K562 (cell line): ENCODE measurements around the gene TRIM38. TPM values are rescaled to one million over a fixed set of nuclear protein-coding genes. Genes with fewer than 3 reads are reported as not detected.

ENCODE experiments used
- EHMT2 ChIP-seq: fragments of 450-650 bp; IDR thresholded peaks from 2 replicates; pipeline ENCODE4 v1.6.1; 2018; ENCODE audit warnings: antibody characterized with exemption
- ESRRB ChIP-seq: fragments of 250-450 bp; sonication (Bioruptor Pico); IDR thresholded peaks from 2 replicates; pipeline ENCODE4 v1.5.0; 2020; ENCODE audit warnings: mild to moderate bottlenecking, moderate library complexity, borderline replicate concordance
- HOXB6 ChIP-seq: fragments of 250-450 bp; sonication (Bioruptor Pico); IDR thresholded peaks from 2 replicates; pipeline ENCODE4 v1.5.1; 2022; ENCODE audit warnings: mild to moderate bottlenecking, borderline replicate concordance
- MITF ChIP-seq: IDR thresholded peaks from 2 replicates; pipeline ENCODE4 v1.6.1; 2014; ENCODE audit warnings: antibody characterized with exemption
- NCOA6 ChIP-seq: fragments of 450-650 bp; IDR thresholded peaks from 2 replicates; pipeline ENCODE4 v1.6.1; 2017; ENCODE audit warnings: mild to moderate bottlenecking
- PCBP2 ChIP-seq: fragments of 200-400 bp; formaldehyde crosslinking; IDR thresholded peaks from 2 replicates; pipeline ENCODE4 v1.6.1; 2018; ENCODE audit warnings: low read length, low read depth, mild to moderate bottlenecking, moderate library complexity; ENCODE audit not compliant: poor library complexity, severe bottlenecking
- POLR3G ChIP-seq: IDR thresholded peaks from 2 replicates; pipeline ENCODE4 v1.6.1; 2011; ENCODE audit not compliant: insufficient read length, insufficient replicate concordance; ENCODE audit errors: extremely low read depth
- PPARD ChIP-seq: fragments of 250-450 bp; sonication (Bioruptor Pico); IDR thresholded peaks from 2 replicates; pipeline ENCODE4 v1.8.0; 2022; ENCODE audit warnings: inconsistent platforms, mild to moderate bottlenecking, moderate library complexity
- PRDM10 ChIP-seq: fragments of 450-650 bp; IDR thresholded peaks from 2 replicates; pipeline ENCODE4 v1.6.1; 2018; ENCODE audit not compliant: partially characterized antibody
- SIN3B ChIP-seq: fragments of 450-650 bp; IDR thresholded peaks from 2 replicates; pipeline ENCODE4 v1.6.1; 2017; ENCODE audit warnings: low read depth, mild to moderate bottlenecking, moderate library complexity
- TBP ChIP-seq: optimal IDR thresholded peaks from 2 replicates; pipeline ENCODE3; 2011; ENCODE audit warnings: low read depth, low read length, improper control_type of control experiment
- USF1 ChIP-seq: sonication (generic); formaldehyde crosslinking; IDR thresholded peaks from 2 replicates; pipeline ENCODE4 v1.9.0; 2022; ENCODE audit warnings: mild to moderate bottlenecking, missing genetic modification reagents
- ZBTB7A ChIP-seq: IDR thresholded peaks from 2 replicates; pipeline ENCODE4 v1.6.1; 2011; ENCODE audit warnings: low read depth, mild to moderate bottlenecking, low read length, moderate library complexity, borderline replicate concordance; ENCODE audit not compliant: control insufficient read depth
- ZNF175 ChIP-seq: fragments of 200-800 bp; sonication (Bioruptor generic); IDR thresholded peaks from 2 replicates; pipeline ENCODE4 v1.6.1; 2016; ENCODE audit warnings: low read depth, mild to moderate bottlenecking, missing genetic modification characterization, missing compliant biosample characterization
- polyA plus RNA-seq, 8 experiments: library from polyadenylated mRNA; depleted of rRNA in 4 of 8; stranded (reverse) in 5 of 8; unstranded in 3 of 8; fragments of >200 nt; fragmentation: Nextera tagmentation in 2 of 8; fragmentation: Illumina TruSeq in 1 of 8; extraction: Ambion mirVana in 2 of 8; extraction: Trizol in 1 of 8; gene quantifications; 2 replicates each; pipeline versions ENCODE4 v1.2.1 to v1.2.3, GENCODE V29; 2011 to 2014; ENCODE audit warnings: inconsistent platforms in 1 of 8, missing spikeins in 1 of 8
- total RNA-seq, 7 experiments: library from RNA; depleted of rRNA in 6 of 7; stranded (reverse); fragments of >200 nt in 6 of 7; fragmentation: Illumina TruSeq in 2 of 7; extraction: Trizol in 2 of 7; gene quantifications; 2 replicates each; pipeline versions ENCODE4 v1.2.1 to v1.2.3, GENCODE V29; 2011 to 2021; ENCODE audit warnings: low replicate concordance in 1 of 7
- TF ChIP-seq, protein P1 (sequence below): fragments of 450-650 bp; formaldehyde crosslinking; IDR thresholded peaks from 2 replicates; pipeline ENCODE4 v1.4.0; 2020; ENCODE audit warnings: mild to moderate bottlenecking
- TF ChIP-seq, protein P2 (sequence below): fragments of 250-450 bp; sonication (Bioruptor Pico); IDR thresholded peaks from 2 replicates; pipeline ENCODE4 v1.4.0; 2020; ENCODE audit warnings: mild to moderate bottlenecking
- TF ChIP-seq, protein P3 (sequence below): fragments of 450-650 bp; conservative IDR thresholded peaks from 2 replicates; pipeline ENCODE4 v1.6.1; 2016; ENCODE audit warnings: missing genetic modification characterization, low read depth, mild to moderate bottlenecking, control low read depth, missing compliant biosample characterization

Gene TRIM38
- total and polyA plus RNA-seq, 9 of the 15 experiments (the other 6 are each of a cell fraction or from before 2014, with no cell fraction given): 1.7 to 6.7 (median 6.3) TPM

DNA sequence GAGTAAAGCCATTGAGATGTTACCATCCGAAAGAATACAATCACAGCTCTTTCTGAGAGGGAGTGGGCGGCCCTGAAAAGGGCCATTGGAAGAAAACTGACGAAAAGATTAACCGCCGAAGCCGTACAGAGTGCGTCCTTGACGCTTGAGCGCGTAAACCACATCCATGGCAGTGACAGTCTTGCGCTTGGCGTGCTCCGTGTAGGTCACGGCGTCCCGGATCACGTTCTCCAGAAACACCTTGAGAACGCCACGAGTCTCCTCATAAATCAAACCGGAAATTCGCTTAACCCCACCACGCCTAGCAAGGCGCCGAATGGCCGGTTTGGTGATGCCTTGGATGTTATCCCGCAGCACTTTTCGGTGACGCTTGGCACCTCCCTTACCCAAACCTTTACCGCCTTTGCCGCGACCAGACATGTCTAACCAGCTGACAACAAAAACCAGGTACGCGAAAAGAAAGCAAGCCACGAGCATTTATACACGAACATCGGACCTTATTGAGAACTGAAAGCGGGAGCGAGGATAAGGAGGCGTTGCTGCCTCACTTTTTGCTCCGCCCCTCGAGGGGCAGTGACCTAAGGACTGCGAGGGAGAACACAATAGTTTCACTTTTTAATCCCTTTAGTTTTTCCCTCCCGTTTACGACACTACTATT is 64.4 kb downstream of the TRIM38 start (continued):
- TF ChIP-seq, protein P1, sequence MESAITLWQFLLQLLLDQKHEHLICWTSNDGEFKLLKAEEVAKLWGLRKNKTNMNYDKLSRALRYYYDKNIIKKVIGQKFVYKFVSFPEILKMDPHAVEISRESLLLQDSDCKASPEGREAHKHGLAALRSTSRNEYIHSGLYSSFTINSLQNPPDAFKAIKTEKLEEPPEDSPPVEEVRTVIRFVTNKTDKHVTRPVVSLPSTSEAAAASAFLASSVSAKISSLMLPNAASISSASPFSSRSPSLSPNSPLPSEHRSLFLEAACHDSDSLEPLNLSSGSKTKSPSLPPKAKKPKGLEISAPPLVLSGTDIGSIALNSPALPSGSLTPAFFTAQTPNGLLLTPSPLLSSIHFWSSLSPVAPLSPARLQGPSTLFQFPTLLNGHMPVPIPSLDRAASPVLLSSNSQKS (CRISPR knock-in tag): peak; percentile 85; the same call in 1 of the 2 replicates
- TF ChIP-seq ESRRB (CRISPR knock-in tag): peak; percentile 82; the same call in 1 of the 2 replicates
- TF ChIP-seq MITF: no peak
- TF ChIP-seq EHMT2: no peak
- no peak for TF ChIP-seq NCOA6
- no peak for TF ChIP-seq TBP
- TF ChIP-seq USF1: peak; percentile 46
- TF ChIP-seq SIN3B: peak; percentile 53; the same call in 1 of the 2 replicates
- no peak for TF ChIP-seq ZBTB7A
- peak; percentile 93 for TF ChIP-seq HOXB6 (CRISPR knock-in tag)
- TF ChIP-seq ZNF175 (CRISPR knock-in tag): no peak
- no peak for TF ChIP-seq PRDM10
- TF ChIP-seq, protein P2, sequence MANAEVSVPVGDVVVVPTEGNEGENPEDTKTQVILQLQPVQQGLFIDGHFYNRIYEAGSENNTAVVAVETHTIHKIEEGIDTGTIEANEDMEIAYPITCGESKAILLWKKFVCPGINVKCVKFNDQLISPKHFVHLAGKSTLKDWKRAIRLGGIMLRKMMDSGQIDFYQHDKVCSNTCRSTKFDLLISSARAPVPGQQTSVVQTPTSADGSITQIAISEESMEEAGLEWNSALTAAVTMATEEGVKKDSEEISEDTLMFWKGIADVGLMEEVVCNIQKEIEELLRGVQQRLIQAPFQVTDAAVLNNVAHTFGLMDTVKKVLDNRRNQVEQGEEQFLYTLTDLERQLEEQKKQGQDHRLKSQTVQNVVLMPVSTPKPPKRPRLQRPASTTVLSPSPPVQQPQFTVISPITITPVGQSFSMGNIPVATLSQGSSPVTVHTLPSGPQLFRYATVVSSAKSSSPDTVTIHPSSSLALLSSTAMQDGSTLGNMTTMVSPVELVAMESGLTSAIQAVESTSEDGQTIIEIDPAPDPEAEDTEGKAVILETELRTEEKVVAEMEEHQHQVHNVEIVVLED: no peak
- TF ChIP-seq PPARD (CRISPR knock-in tag): no peak
- no peak for TF ChIP-seq PCBP2
- TF ChIP-seq POLR3G: no peak
- TF ChIP-seq, protein P3, sequence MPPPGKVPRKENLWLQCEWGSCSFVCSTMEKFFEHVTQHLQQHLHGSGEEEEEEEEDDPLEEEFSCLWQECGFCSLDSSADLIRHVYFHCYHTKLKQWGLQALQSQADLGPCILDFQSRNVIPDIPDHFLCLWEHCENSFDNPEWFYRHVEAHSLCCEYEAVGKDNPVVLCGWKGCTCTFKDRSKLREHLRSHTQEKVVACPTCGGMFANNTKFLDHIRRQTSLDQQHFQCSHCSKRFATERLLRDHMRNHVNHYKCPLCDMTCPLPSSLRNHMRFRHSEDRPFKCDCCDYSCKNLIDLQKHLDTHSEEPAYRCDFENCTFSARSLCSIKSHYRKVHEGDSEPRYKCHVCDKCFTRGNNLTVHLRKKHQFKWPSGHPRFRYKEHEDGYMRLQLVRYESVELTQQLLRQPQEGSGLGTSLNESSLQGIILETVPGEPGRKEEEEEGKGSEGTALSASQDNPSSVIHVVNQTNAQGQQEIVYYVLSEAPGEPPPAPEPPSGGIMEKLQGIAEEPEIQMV (tag): peak; percentile 100
